C4-2B (cell line): Measurements from ENCODE around the gene SP1.
"Not testable (repeated sequence)": the region's sequence is repeated elsewhere in the genome, so short reads cannot be mapped to it uniquely, and the experiment has no call there.

Experiments
- ZFX ChIP-seq: fragments of 450-650 bp; IDR thresholded peaks from 2 replicates; pipeline ENCODE4 v1.6.1; 2017
- TF ChIP-seq, protein P1 (sequence below): fragments of 450-650 bp; conservative IDR thresholded peaks from 2 replicates; pipeline ENCODE4 v1.5.1; 2017; ENCODE audit warnings: mild to moderate bottlenecking

DNA sequence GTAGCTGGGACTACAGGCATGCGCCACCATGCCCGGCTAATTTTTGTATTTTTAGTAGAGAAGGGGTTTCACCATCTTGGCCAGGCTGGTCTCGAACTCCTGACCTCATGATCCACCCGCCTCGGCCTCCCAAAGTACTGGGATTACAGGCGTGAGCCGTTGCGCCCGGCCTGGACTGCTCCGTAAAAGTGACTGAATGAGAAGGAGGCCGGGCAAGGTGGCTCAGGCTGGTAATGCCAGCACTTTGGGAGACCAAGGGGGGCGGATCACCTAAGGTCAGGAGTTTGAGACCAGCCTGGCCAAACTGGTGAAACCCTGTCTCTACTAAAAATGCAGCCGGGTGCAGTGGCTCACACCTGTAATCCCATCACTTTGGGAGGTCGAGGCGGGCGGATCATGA is 22.4 kb downstream of the SP1 start:
- TF ChIP-seq, protein P1, sequence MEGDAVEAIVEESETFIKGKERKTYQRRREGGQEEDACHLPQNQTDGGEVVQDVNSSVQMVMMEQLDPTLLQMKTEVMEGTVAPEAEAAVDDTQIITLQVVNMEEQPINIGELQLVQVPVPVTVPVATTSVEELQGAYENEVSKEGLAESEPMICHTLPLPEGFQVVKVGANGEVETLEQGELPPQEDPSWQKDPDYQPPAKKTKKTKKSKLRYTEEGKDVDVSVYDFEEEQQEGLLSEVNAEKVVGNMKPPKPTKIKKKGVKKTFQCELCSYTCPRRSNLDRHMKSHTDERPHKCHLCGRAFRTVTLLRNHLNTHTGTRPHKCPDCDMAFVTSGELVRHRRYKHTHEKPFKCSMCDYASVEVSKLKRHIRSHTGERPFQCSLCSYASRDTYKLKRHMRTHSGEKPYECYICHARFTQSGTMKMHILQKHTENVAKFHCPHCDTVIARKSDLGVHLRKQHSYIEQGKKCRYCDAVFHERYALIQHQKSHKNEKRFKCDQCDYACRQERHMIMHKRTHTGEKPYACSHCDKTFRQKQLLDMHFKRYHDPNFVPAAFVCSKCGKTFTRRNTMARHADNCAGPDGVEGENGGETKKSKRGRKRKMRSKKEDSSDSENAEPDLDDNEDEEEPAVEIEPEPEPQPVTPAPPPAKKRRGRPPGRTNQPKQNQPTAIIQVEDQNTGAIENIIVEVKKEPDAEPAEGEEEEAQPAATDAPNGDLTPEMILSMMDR: not testable (repeated sequence)
- not testable (repeated sequence) for TF ChIP-seq ZFX
